Karpas-422 (cell line): ENCODE measurements around the gene GPM6B. TPM values are rescaled to one million over a fixed set of nuclear protein-coding genes. Genes with fewer than 3 reads are reported as not detected.
A peak's percentile ranks its signal among the peaks of the same experiment; 100 is the strongest.

Source experiments
- DNase-seq: peaks from one replicate; pipeline ENCODE4 v3.0.0-alpha.2; 2015
- H2AFZ ChIP-seq: fragments of 200-600 bp; sonication (generic); 2 replicates; pipeline ENCODE4 v1.6.1; 2014; ENCODE audit warnings: antibody characterized with exemption, low read length, mixed read lengths
- H3K27ac ChIP-seq: fragments of 200-600 bp; sonication (generic); 2 replicates; pipeline ENCODE4 v1.5.1; 2014; ENCODE audit warnings: mild to moderate bottlenecking, low read length, moderate library complexity
- H3K27me3 ChIP-seq: fragments of 200-600 bp; sonication (generic); 2 replicates; pipeline ENCODE4 v1.6.1; 2014; ENCODE audit warnings: low read length, mixed read lengths
- H3K36me3 ChIP-seq: fragments of 200-600 bp; sonication (generic); 2 replicates; pipeline ENCODE4 v1.6.1; 2014; ENCODE audit warnings: low read length, mixed read lengths; ENCODE audit not compliant: insufficient read depth
- H3K4me1 ChIP-seq: fragments of 200-600 bp; sonication (generic); 2 replicates; pipeline ENCODE4 v1.6.1; 2014; ENCODE audit warnings: mild to moderate bottlenecking, low read length, mixed read lengths
- H3K4me2 ChIP-seq: fragments of 200-600 bp; sonication (generic); 2 replicates; pipeline ENCODE4 v1.6.1; 2014; ENCODE audit warnings: low read length, low read depth, mild to moderate bottlenecking; ENCODE audit not compliant: poor library complexity, severe bottlenecking
- H3K4me3 ChIP-seq: fragments of 200-600 bp; sonication (generic); 2 replicates; pipeline ENCODE4 v1.5.1; 2014; ENCODE audit warnings: mild to moderate bottlenecking, antibody characterized with exemption, low read length, mixed read lengths
- H3K79me2 ChIP-seq: fragments of 200-600 bp; sonication (generic); 2 replicates; pipeline ENCODE4 v1.6.1; 2014; ENCODE audit warnings: mild to moderate bottlenecking, low read length, mixed read lengths
- H3K9ac ChIP-seq: fragments of 200-600 bp; sonication (generic); 2 replicates; pipeline ENCODE4 v1.6.0; 2014; ENCODE audit warnings: low read length
- H3K9me2 ChIP-seq: fragments of 200-600 bp; sonication (generic), shearing (Covaris generic); replicated peaks from 2 replicates; pipeline ENCODE4 v1.6.0; 2014; ENCODE audit warnings: mild to moderate bottlenecking, low read length, moderate library complexity; ENCODE audit not compliant: insufficient read depth
- H3K9me3 ChIP-seq: fragments of 300-700, 200-600 bp; sonication (generic); 2 replicates; pipeline ENCODE4 v1.6.1; 2014; ENCODE audit warnings: low read length, mixed read lengths
- H4K20me1 ChIP-seq: fragments of 200-600 bp; sonication (generic); 2 replicates; pipeline ENCODE4 v1.6.1; 2014; ENCODE audit warnings: mild to moderate bottlenecking, antibody characterized with exemption, low read length, low read depth; ENCODE audit not compliant: insufficient read depth
- total RNA-seq: library from RNA; depleted of rRNA; stranded (reverse); fragments of >200 nt; shearing (Covaris generic); gene quantifications from 2 replicates; pipeline ENCODE4 v1.2.3, GENCODE V29; 2014; ENCODE audit warnings: low replicate concordance

Gene GPM6B
- total RNA-seq, 1 experiment from 2014 or later: not detected

DNA sequence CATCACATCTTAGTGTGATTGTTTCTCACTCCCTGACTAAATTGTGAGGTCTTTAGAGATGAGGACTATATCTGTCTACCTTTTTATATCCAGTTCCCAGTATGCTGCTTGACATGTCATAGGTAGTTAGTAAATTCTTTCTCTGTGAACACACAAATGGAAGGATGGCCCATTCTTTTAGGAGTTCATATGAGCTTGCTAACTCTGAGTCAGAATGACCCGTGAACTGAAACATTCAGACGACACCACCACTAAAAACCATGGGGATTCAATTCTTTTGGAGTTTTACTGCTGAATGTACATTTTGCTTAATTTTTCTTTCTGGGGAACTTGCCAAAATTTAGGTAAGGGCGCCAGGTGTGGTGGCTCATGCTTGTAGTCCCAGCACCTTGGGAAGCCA, 68.4 kb downstream of the GPM6B start:
- H3K36me3 ChIP-seq: peaks cover 68% of the 10 kb centered on the region
- no peaks in the 10 kb centered on the region for H3K9me2 ChIP-seq
- H3K27me3 ChIP-seq: no peaks in the 10 kb centered on the region
- no peaks in the 10 kb centered on the region for H3K9me3 ChIP-seq
- H3K4me2 ChIP-seq: no peak overlapping the region
- no peaks in the 10 kb centered on the region for H4K20me1 ChIP-seq
- no peak overlapping the region for H3K27ac ChIP-seq
- DNase-seq: no peak
- no peak overlapping the region for H3K9ac ChIP-seq
- H3K4me3 ChIP-seq: no peak overlapping the region
- peaks cover 21% of the 10 kb centered on the region for H3K79me2 ChIP-seq
- no peak overlapping the region for H2AFZ ChIP-seq
- H3K4me1 ChIP-seq: peaks cover 24% of the 10 kb centered on the region

DNA sequence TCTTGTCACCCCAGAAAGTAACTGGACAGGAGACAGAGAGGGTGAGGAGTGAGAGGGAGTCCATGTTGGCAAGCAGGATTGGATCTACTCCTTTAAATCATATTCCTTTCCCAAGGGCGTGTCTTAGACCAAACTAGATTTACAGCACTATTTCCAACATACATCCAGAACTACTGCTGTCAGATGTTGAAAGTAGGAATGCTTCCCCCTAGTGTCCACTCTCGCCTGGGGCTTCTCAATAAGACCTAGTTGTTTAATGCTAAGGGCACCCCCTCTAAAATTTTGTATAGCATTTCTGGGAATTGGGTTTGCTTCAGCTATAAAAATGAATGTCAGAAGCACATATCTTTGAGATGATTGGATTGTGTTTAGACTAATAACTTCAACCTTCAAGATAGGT, 69.1 kb downstream of the GPM6B start:
- no peaks in the 10 kb centered on the region for H3K9me2 ChIP-seq
- no peak overlapping the region for H2AFZ ChIP-seq
- peaks cover 67% of the 10 kb centered on the region for H3K36me3 ChIP-seq
- H3K4me1 ChIP-seq: peaks cover 21% of the 10 kb centered on the region
- no peaks in the 10 kb centered on the region for H3K9me3 ChIP-seq
- no peak overlapping the region for H3K4me2 ChIP-seq
- H3K27me3 ChIP-seq: no peaks in the 10 kb centered on the region
- no peak overlapping the region for H3K4me3 ChIP-seq
- H3K9ac ChIP-seq: no peak overlapping the region
- H3K27ac ChIP-seq: 0 out of 2 replicates have a peak overlapping the region, but pooled peaks have one; percentile 14
- peak; percentile 68 for DNase-seq
- H3K79me2 ChIP-seq: peaks cover 18% of the 10 kb centered on the region
- H4K20me1 ChIP-seq: no peaks in the 10 kb centered on the region

- no peaks in the 10 kb centered on the region for H3K27me3 ChIP-seq
- H4K20me1 ChIP-seq: no peaks in the 10 kb centered on the region
- H3K4me2 ChIP-seq: peak overlapping the region; percentile 42
- no peaks in the 10 kb centered on the region for H3K9me2 ChIP-seq
- H3K36me3 ChIP-seq: peaks cover 60% of the 10 kb centered on the region
- H3K4me1 ChIP-seq: peaks cover 22% of the 10 kb centered on the region
- H3K4me3 ChIP-seq: no peak overlapping the region
- DNase-seq: no peak
- no peak overlapping the region for H2AFZ ChIP-seq
- no peak overlapping the region for H3K9ac ChIP-seq
- H3K27ac ChIP-seq: peak overlapping the region; percentile 48
- H3K9me3 ChIP-seq: no peaks in the 10 kb centered on the region
- peaks cover 35% of the 10 kb centered on the region for H3K79me2 ChIP-seq
Measured at GRCh38 chrX:13742397-13743176, 74.3 kb downstream of the GPM6B start.

- Histone ChIP-seq H3K9me2 (no peaks in the 10 kb centered on the region), H3K9me3 (no peaks in the 10 kb centered on the region), H4K20me1 (no peaks in the 10 kb centered on the region), H3K36me3 (peaks cover 56% of the 10 kb centered on the region), H3K27me3 (no peaks in the 10 kb centered on the region), H3K4me3 (no peak overlapping the region), H3K4me2 (peak overlapping the region; percentile 42), H3K79me2 (peaks cover 38% of the 10 kb centered on the region), H3K4me1 (peaks cover 29% of the 10 kb centered on the region), H3K27ac (peak overlapping the region; percentile 48; the same call in 1 of the 2 replicates), H2AFZ (no peak overlapping the region), H3K9ac (0 out of 2 replicates have a peak overlapping the region, but pooled peaks have one; percentile 1)
- no peak for DNase-seq
Measured at GRCh38 chrX:13741695-13742094, 75.2 kb downstream of the GPM6B start.

DNA sequence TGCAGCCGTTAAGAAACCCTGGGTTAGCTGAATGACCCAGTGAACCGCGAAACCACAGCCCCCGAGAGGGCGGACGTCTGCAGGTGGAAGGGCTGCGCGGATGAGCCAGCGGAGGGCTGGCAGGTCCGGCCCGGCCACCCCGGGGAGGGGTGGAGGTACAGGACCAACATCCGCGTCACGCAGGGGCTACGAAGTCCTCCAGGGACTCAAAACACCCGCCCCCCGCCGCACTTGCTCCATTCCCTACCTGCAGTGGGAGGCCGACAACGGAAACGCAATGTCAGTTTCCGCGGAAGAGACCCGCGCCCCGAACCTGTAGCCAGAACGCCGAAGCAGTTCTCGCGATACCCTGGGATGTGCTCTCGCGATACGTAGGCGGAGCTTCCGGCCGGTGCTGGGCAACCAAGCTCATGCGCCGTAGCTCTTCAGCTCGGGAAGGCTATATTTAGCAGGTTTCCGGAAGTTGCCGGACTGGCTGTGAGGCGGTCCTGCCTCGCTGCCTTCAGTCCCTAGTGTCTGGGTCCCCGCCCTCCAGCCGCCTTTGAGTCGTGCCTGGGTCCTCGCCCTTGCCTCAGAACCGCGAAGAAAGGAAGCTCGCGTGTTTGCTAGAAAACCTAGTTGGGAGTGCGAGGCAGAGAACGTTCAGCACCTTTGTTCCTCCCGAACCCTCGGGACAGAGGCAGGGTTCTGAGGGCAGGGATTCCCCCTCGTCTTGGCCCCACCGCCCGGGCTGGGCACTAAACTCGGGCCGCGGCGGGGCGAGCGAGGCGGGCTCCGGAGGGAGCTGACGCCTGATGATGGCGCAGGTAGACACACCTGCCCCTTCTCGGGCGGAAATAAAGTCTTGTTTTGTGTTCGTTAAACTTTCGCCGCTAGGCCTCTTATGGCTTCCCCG, 82.4 kb downstream of the GPM6B start, which contains the start of the genes OFD1 and TRAPPC2:
Gene OFD1 (plus strand): TSS at position 471 of the 895 bp plus-strand sequence. CDS start 324 bp downstream, at position 795.
Gene TRAPPC2 (minus strand): TSS at position 343 of the 895 bp plus-strand sequence. CDS start 14,657 bp downstream, outside the sequence.
- Histone ChIP-seq H4K20me1 (no peaks in the 10 kb centered on the region), H3K9me3 (no peaks in the 10 kb centered on the region; the same call in 1 of the 2 replicates), H3K9ac (peak within 1 kb of the TSS; percentile 95), H3K36me3 (peaks cover 24% of the 10 kb centered on the region), H2AFZ (peak within 1 kb of the TSS; percentile 76; the same call in 1 of the 2 replicates), H3K27ac (peak within 1 kb of the TSS; percentile 100), H3K9me2 (no peaks in the 10 kb centered on the region), H3K79me2 (peaks cover 75% of the 10 kb centered on the region), H3K4me2 (peak within 1 kb of the TSS; percentile 95), H3K27me3 (no peaks in the 10 kb centered on the region), H3K4me1 (peaks cover 43% of the 10 kb centered on the region), H3K4me3 (peak within 1 kb of the TSS; percentile 96)
- DNase-seq: peak; percentile 100

- Histone ChIP-seq H2AFZ (no peak overlapping the region), H3K9me2 (no peaks in the 10 kb centered on the region), H3K9ac (peak overlapping the region; percentile 95), H3K4me3 (peak overlapping the region; percentile 96), H3K27me3 (no peaks in the 10 kb centered on the region), H4K20me1 (no peaks in the 10 kb centered on the region), H3K79me2 (peaks cover 78% of the 10 kb centered on the region), H3K9me3 (no peaks in the 10 kb centered on the region; the same call in 1 of the 2 replicates), H3K27ac (peak overlapping the region; percentile 100), H3K4me2 (peak overlapping the region; percentile 95), H3K36me3 (peaks cover 19% of the 10 kb centered on the region), H3K4me1 (peaks cover 45% of the 10 kb centered on the region)
- DNase-seq: peak; percentile 62
Measured at GRCh38 chrX:13733506-13733905, 83.4 kb downstream of the GPM6B start.

DNA sequence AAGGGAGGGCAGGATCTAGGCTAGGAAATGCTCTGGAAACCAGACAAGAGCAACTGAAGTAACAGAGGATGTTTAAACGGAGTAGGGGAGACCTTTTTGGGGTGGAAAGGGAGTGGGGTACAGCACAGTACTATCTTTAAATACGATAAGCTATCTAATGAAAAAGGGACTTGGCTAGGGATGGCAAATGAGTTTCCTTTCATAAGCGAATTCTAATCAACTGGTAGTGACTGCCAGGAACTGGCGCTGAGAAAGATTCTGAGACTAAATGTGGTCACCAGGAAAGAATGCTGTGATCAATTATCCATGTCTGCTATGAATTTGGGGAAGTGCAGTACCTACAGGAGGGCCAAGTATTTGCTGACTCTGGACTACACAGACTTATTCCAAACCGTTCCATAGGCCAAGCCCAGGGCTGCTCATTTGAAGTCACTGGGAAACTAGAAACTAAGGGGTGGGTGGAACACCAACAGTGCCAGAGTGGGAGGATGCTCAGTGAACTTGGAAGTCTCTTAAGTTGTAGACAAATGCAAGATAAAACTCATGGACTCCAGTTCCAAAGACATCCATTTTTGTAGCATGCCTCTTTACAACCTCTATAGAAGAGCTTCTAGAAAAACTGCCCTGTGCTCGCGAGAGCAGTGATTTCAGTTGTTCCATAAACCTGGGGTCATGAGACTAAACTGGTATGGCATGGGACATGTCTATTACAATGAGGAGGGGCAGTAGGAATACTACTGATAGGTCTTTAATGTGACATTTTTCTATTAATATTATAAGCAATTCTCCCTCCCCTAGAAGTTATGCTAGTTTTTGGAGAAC, 84.4 kb downstream of the GPM6B start:
- H3K4me2 ChIP-seq: peak overlapping the region; percentile 95
- peaks cover 44% of the 10 kb centered on the region for H3K4me1 ChIP-seq
- no peaks in the 10 kb centered on the region for H3K27me3 ChIP-seq
- peak overlapping the region; percentile 95 for H3K9ac ChIP-seq
- no peak overlapping the region for H2AFZ ChIP-seq
- no peaks in the 10 kb centered on the region; the same call in 1 of the 2 replicates for H3K9me3 ChIP-seq
- H3K27ac ChIP-seq: peak overlapping the region; percentile 100
- H3K36me3 ChIP-seq: peaks cover 13% of the 10 kb centered on the region
- no peaks in the 10 kb centered on the region for H3K9me2 ChIP-seq
- peak overlapping the region; percentile 96 for H3K4me3 ChIP-seq
- DNase-seq: peak; percentile 57
- peaks cover 76% of the 10 kb centered on the region for H3K79me2 ChIP-seq
- H4K20me1 ChIP-seq: no peaks in the 10 kb centered on the region
